ENCODE results near the gene NXF1.

The NXF1 gene

GRCh38 chr11:62805076-62805892 lies at the start of gene NXF1:
TSS of gene NXF1 (minus strand) at chr11:62805440. CDS start at chr11:62805356, 84 bp downstream.
- H3K4me3 ChIP-seq (ENCODE audit: control insufficient read depth, low read depth, low read length): peak within 1 kb of the TSS; percentile 77
- peak; percentile 74 for DNase-seq (ENCODE audit: low read depth)
- no peak for TF ChIP-seq CTCF (IDR thresholded peaks at IDR 0.05; ENCODE audit: control insufficient read depth, insufficient read depth, low read depth, low read length, missing control alignments)

- peak overlapping the region; percentile 98 for H3K4me3 ChIP-seq (ENCODE audit: control insufficient read depth, low read depth, low read length)
- TF ChIP-seq CTCF (IDR thresholded peaks at IDR 0.05; ENCODE audit: control insufficient read depth, insufficient read depth, low read depth, low read length, missing control alignments): no peak
- DNase-seq (ENCODE audit: low read depth): no peak
Measured at GRCh38 chr11:62854013-62854824, 49.0 kb upstream of the NXF1 start.

- no peak for TF ChIP-seq CTCF (IDR thresholded peaks at IDR 0.05; ENCODE audit: control insufficient read depth, insufficient read depth, low read depth, low read length, missing control alignments)
- DNase-seq (ENCODE audit: low read depth): no peak
- H3K4me3 ChIP-seq (ENCODE audit: control insufficient read depth, low read depth, low read length): peak overlapping the region; percentile 98
Measured at GRCh38 chr11:62853279-62853965, 48.2 kb upstream of the NXF1 start.

GRCh38 chr11:62852523-62853188 lies 47.4 kb upstream of the NXF1 start:
- H3K4me3 ChIP-seq (ENCODE audit: control insufficient read depth, low read depth, low read length): no peak overlapping the region
- TF ChIP-seq CTCF (IDR thresholded peaks at IDR 0.05; ENCODE audit: control insufficient read depth, insufficient read depth, low read depth, low read length, missing control alignments): no peak
- no peak for DNase-seq (ENCODE audit: low read depth)

- DNase-seq (ENCODE audit: low read depth): no peak
- no peak for TF ChIP-seq CTCF (IDR thresholded peaks at IDR 0.05; ENCODE audit: control insufficient read depth, insufficient read depth, low read depth, low read length, missing control alignments)
- H3K4me3 ChIP-seq (ENCODE audit: control insufficient read depth, low read depth, low read length): no peak overlapping the region
Measured at GRCh38 chr11:62851807-62852522, 46.7 kb upstream of the NXF1 start.
